Activated naive CD8-positive, alpha-beta T cell treated with anti-CD3 and anti-CD28 coated beads for 36 hours (primary cell): ENCODE measurements around the gene EFR3B. TPM values are rescaled to one million over a fixed set of nuclear protein-coding genes. Genes with fewer than 3 reads are reported as not detected.
A peak's percentile ranks its signal among the peaks of the same experiment; 100 is the strongest.

Source experiments
- DNase-seq: peaks from one replicate; pipeline ENCODE4 v3.0.0; 2021
- H3K27ac Mint-ChIP-seq: one replicate; pipeline ENCODE4 v1.8.0; 2022; ENCODE audit warnings: mild to moderate bottlenecking, moderate library complexity, mixed read lengths
- H3K27me3 Mint-ChIP-seq: one replicate; pipeline ENCODE4 v1.8.0; 2022; ENCODE audit warnings: mild to moderate bottlenecking, mixed read lengths
- H3K36me3 Mint-ChIP-seq: one replicate; pipeline ENCODE4 v1.8.0; 2021; ENCODE audit warnings: mild to moderate bottlenecking, mixed read lengths
- H3K4me1 Mint-ChIP-seq: one replicate; pipeline ENCODE4 v1.8.0; 2021; ENCODE audit warnings: mixed read lengths
- H3K4me3 Mint-ChIP-seq: one replicate; pipeline ENCODE4 v1.8.0; 2022; ENCODE audit warnings: mild to moderate bottlenecking, moderate library complexity, mixed read lengths
- H3K9me3 Mint-ChIP-seq: one replicate; pipeline ENCODE4 v1.8.0; 2022; ENCODE audit warnings: mixed read lengths
- total RNA-seq, 2 experiments: library from RNA; stranded (reverse); gene quantifications; one replicate each; pipeline ENCODE4 v1.2.3, GENCODE V29; 2021

The EFR3B gene
- total RNA-seq, 2 experiments from 2014 or later = 0.06 to 0.08 TPM

- DNase-seq = no peak
- no peaks in the 10 kb centered on the region for H3K36me3 Mint-ChIP-seq
- peaks cover 4% of the 10 kb centered on the region for H3K27me3 Mint-ChIP-seq
- no peaks in the 10 kb centered on the region for H3K9me3 Mint-ChIP-seq
- H3K4me1 Mint-ChIP-seq = no peaks in the 10 kb centered on the region
- no peak overlapping the region for H3K27ac Mint-ChIP-seq
- H3K4me3 Mint-ChIP-seq = no peak overlapping the region
Observed at GRCh38 chr2:25025229-25026007, 16.5 kb upstream of the EFR3B start.

- Mint-ChIP-seq H3K4me3 (no peak overlapping the region), H3K36me3 (no peaks in the 10 kb centered on the region), H3K4me1 (peaks cover 5% of the 10 kb centered on the region), H3K27ac (no peak overlapping the region), H3K9me3 (no peaks in the 10 kb centered on the region), H3K27me3 (peaks cover 4% of the 10 kb centered on the region)
- no peak for DNase-seq
Observed at GRCh38 chr2:25026008-25026530, 15.8 kb upstream of the EFR3B start.

DNA sequence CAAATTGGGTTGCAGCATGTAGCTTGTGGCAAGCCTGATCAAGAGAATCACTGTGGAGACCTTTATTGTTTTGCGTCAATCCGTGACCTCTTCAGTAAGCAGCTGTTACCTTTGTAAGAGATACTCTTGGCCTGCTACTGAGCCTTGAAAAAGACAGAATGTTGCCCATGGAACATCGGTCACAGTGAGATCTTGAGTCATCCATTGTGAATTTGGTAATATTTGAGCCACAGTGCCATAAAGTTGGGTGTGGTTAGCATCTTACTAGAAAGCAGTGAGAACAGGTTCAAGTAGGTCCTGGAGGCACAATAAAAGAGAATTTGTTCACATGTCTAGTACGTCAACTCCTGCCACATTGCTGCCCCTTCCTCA lies 12.7 kb upstream of the EFR3B start:
- H3K27me3 Mint-ChIP-seq = no peaks in the 10 kb centered on the region
- H3K36me3 Mint-ChIP-seq = no peaks in the 10 kb centered on the region
- no peak overlapping the region for H3K27ac Mint-ChIP-seq
- no peak overlapping the region for H3K4me3 Mint-ChIP-seq
- no peaks in the 10 kb centered on the region for H3K9me3 Mint-ChIP-seq
- DNase-seq = no peak
- H3K4me1 Mint-ChIP-seq = peaks cover 5% of the 10 kb centered on the region

DNA sequence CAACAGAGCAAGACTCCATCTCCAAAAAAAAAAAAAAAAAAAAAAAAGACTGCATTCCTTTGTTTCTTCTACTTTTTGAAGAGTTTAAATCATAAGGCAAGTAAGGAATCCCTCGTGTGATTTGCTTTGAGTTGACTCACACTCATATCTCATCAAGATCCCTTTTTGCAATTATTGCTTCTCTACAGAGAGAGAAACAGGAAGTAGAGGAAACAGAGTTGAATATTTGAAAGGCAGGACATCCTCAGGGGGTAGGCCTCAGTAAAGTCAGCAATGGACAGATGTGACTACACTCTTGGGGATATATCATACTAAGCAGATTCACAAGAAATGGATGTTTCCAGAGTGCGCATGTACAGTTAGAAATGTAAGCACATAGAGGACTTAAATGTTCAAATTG lies 11.2 kb upstream of the EFR3B start:
- H3K4me3 Mint-ChIP-seq = no peak overlapping the region
- H3K9me3 Mint-ChIP-seq = no peaks in the 10 kb centered on the region
- peaks cover 5% of the 10 kb centered on the region for H3K4me1 Mint-ChIP-seq
- DNase-seq = no peak
- no peak overlapping the region for H3K27ac Mint-ChIP-seq
- H3K36me3 Mint-ChIP-seq = no peaks in the 10 kb centered on the region
- no peaks in the 10 kb centered on the region for H3K27me3 Mint-ChIP-seq

DNA sequence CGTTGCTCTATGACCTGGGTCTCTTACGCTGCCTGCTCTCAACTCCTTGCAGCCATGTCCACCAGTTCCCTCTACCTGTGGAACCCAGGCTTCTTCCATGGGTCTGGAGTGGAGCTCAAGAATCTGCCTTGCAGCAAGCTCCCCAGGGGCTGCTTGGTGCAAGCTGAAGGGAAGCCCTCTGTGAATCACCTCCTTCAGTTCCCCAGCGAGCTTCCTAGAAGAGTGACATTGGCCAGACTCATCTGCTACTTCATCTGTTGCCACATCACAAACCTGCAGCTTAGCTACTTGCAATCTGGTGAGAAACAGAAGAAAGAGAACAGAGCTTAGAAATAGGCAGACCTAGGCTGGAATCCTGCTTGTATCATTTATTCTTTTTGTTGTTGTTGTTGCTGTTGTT lies 9.8 kb upstream of the EFR3B start:
- no peak for DNase-seq
- no peaks in the 10 kb centered on the region for H3K9me3 Mint-ChIP-seq
- no peaks in the 10 kb centered on the region for H3K36me3 Mint-ChIP-seq
- H3K4me3 Mint-ChIP-seq = no peak overlapping the region
- H3K27ac Mint-ChIP-seq = no peak overlapping the region
- peaks cover 5% of the 10 kb centered on the region for H3K4me1 Mint-ChIP-seq
- no peaks in the 10 kb centered on the region for H3K27me3 Mint-ChIP-seq

DNA sequence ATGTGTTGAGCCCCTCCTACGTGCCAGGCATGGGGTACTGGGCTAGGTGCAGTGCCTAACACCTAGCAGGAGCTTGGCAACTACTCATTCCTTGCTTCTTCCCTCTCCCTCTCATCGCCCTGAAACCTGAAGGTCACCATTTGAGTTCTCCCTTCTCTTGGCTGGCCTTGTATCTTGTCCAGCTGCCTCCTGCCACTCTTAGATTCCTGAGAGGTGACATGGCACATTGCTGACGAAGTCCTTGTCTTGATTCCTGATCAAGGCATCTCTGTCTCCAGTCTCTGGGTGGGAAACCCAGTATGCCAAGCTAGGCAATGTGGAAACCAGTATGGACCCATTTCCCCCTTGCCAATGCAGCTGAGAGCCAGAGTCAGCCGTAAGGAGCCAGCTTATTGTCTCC lies 9.0 kb upstream of the EFR3B start:
- Mint-ChIP-seq H3K36me3 (no peaks in the 10 kb centered on the region), H3K9me3 (no peaks in the 10 kb centered on the region), H3K4me3 (no peak overlapping the region), H3K4me1 (peaks cover 5% of the 10 kb centered on the region), H3K27ac (no peak overlapping the region), H3K27me3 (no peaks in the 10 kb centered on the region)
- no peak for DNase-seq

- H3K27ac Mint-ChIP-seq = no peak overlapping the region
- H3K4me3 Mint-ChIP-seq = no peak overlapping the region
- H3K4me1 Mint-ChIP-seq = peaks cover 5% of the 10 kb centered on the region
- H3K36me3 Mint-ChIP-seq = no peaks in the 10 kb centered on the region
- no peaks in the 10 kb centered on the region for H3K27me3 Mint-ChIP-seq
- no peak for DNase-seq
- no peaks in the 10 kb centered on the region for H3K9me3 Mint-ChIP-seq
Observed at GRCh38 chr2:25034081-25034480, 7.8 kb upstream of the EFR3B start.

DNA sequence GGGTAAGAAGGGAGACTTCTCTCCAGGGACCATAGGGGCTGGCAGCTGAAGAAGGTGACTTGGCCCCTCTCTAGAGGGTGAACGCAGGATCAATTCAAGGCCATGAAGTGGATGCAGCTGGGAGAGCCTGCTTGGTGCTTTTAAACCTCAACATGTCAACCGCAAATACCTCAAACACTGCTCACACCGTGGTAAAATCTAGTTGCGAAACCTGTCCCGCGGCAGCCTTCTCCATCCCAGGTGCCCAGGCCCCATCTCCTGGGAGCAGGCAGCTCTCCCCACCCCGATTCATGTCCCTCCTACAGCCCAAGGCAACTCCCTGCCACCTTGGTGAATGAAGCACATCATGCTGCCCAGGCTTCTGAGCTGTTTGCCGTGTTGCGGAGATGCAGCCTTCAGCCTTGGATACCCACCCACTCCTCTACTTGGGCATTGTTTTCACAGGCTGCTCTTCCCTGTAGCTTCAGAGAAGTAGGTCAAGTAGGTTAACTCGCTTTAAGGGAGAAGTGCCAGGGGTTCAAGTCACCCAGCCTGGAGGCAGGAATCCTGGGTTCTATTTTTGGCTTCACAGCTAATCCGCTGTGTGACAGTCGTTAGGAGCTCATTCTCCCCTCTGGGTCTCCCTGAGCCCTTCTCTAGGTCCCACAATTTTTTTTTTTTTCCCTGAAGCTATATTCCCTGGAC lies 6.2 kb upstream of the EFR3B start:
- Mint-ChIP-seq H3K9me3 (no peaks in the 10 kb centered on the region), H3K27ac (no peak overlapping the region), H3K36me3 (no peaks in the 10 kb centered on the region), H3K4me3 (no peak overlapping the region), H3K27me3 (peaks cover 3% of the 10 kb centered on the region), H3K4me1 (peaks cover 3% of the 10 kb centered on the region)
- DNase-seq = no peak

- H3K9me3 Mint-ChIP-seq = no peaks in the 10 kb centered on the region
- H3K4me1 Mint-ChIP-seq = peaks cover 1% of the 10 kb centered on the region
- no peak for DNase-seq
- no peak overlapping the region for H3K4me3 Mint-ChIP-seq
- H3K27ac Mint-ChIP-seq = no peak overlapping the region
- H3K36me3 Mint-ChIP-seq = no peaks in the 10 kb centered on the region
- H3K27me3 Mint-ChIP-seq = peaks cover 4% of the 10 kb centered on the region
Observed at GRCh38 chr2:25036221-25036559, 5.7 kb upstream of the EFR3B start.

DNA sequence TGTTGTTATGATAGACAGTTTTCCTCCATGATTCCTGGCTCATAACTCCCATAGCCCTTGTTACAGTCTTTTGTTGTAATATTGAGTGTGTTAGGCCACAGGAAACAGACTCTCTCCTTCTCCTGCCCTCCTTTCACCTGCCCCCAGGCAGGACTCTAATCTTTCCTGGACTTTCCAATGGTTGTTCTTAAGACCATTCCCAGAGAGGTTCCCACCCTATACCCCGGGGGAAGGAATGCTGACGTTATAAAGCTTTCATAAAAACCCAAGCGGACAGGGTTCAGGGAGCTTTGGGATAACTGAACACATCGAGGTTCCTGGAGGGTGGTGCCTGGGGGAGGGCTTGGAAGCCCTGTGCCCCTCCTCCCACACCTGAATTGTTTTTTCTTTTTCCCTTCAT lies 2.8 kb upstream of the EFR3B start:
- no peaks in the 10 kb centered on the region for H3K9me3 Mint-ChIP-seq
- DNase-seq = no peak
- H3K4me1 Mint-ChIP-seq = peaks cover 15% of the 10 kb centered on the region
- no peak overlapping the region for H3K4me3 Mint-ChIP-seq
- H3K27ac Mint-ChIP-seq = no peak overlapping the region
- H3K36me3 Mint-ChIP-seq = no peaks in the 10 kb centered on the region
- H3K27me3 Mint-ChIP-seq = peaks cover 21% of the 10 kb centered on the region

GRCh38 chr2:25041307-25041927 lies 459 bp upstream of the EFR3B start:
- peaks cover 21% of the 10 kb centered on the region for H3K4me1 Mint-ChIP-seq
- DNase-seq = peak; percentile 8
- H3K36me3 Mint-ChIP-seq = no peaks in the 10 kb centered on the region
- no peak overlapping the region for H3K27ac Mint-ChIP-seq
- peaks cover 41% of the 10 kb centered on the region for H3K27me3 Mint-ChIP-seq
- H3K4me3 Mint-ChIP-seq = peak overlapping the region; percentile 63
- no peaks in the 10 kb centered on the region for H3K9me3 Mint-ChIP-seq

DNA sequence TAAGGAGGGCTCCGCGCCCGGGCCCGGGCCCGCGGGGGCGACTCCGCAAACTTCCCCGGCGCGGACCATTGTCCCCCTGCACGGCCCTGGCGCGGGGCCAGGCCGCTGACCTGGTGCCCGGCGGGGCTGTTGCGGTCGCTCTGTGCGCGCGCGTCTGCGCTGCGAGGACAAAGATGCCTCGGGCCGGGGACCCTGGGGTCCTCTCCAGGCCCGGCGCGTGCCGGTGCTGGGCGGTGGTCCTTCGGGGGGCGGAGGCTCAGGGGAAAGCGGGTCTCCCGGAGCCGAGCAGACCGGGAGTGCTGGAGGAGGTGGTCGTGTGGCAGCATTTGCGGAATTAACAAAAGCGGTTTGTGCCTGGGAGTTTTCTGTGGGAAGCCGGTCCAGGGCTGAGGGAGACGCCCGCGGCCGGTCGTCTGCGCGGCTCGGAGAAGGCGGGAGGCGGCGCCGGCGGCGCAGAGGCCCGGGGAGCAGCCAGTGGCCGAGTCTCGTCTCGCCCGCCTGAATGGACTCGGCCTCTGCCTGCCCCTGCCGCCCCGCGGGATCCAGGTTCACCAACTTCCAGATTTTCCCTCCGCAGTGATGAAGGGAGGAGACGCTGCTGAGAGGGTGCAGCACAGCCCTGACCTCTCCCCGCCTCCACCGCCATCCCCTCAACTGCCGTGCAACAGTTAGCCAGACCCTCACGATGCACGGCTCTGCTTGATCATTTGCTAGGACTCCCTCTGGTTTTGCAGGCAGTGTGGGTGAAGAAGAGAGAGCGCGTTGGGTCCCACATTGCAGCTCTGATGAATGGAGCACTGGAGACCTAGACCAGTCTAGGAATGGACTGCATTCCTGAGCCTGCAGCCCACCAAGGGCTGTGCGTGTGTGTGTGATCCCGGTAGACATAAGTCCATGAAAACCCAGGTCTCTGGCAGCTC lies 705 bp downstream of the EFR3B start:
- peak; percentile 7 for DNase-seq
- H3K4me3 Mint-ChIP-seq = peak overlapping the region; percentile 78
- no peak overlapping the region for H3K27ac Mint-ChIP-seq
- H3K27me3 Mint-ChIP-seq = peaks cover 46% of the 10 kb centered on the region
- peaks cover 21% of the 10 kb centered on the region for H3K4me1 Mint-ChIP-seq
- H3K36me3 Mint-ChIP-seq = no peaks in the 10 kb centered on the region
- no peaks in the 10 kb centered on the region for H3K9me3 Mint-ChIP-seq

DNA sequence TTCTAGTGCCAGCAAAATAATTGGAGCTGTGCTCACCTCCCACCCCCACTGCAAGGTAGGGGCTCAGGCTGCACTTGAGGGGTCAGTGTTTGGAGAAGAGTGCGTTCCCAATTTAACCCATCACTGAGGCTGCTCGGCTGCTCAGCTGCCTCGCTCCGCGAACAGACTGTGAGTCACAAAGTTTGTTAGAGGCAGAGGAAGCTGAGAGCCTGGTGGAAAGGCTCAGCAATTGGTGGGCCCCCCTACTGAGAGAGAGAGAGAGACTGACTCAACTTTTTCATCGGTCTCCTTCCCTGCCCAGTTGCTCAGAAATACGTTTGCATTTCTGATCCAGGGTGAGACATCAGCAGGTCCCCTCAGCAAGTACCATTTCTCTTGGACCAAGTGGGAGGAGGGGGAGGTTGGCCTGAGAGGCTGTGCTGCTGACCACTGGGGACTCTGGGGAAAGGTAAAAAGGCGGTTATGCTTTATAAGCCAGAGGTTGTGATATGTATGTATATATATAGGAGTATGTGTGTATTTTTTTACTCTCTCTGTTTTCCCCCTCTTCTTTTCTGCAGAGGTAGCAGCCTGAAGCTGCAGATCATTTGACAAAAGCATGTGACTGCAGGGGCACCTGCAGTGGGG lies 1.5 kb downstream of the EFR3B start:
- Mint-ChIP-seq H3K27ac (no peak overlapping the region), H3K9me3 (no peaks in the 10 kb centered on the region), H3K4me3 (peak overlapping the region; percentile 78), H3K36me3 (no peaks in the 10 kb centered on the region), H3K27me3 (peaks cover 46% of the 10 kb centered on the region), H3K4me1 (peaks cover 21% of the 10 kb centered on the region)
- peak; percentile 63 for DNase-seq

- DNase-seq = no peak
- Mint-ChIP-seq H3K27me3 (peaks cover 50% of the 10 kb centered on the region), H3K4me1 (peaks cover 21% of the 10 kb centered on the region), H3K27ac (no peak overlapping the region), H3K9me3 (no peaks in the 10 kb centered on the region), H3K4me3 (no peak overlapping the region), H3K36me3 (no peaks in the 10 kb centered on the region)
Observed at GRCh38 chr2:25044011-25044410, 2.1 kb downstream of the EFR3B start.
